Neural crest cell (in vitro differentiated cells): Measurements from ENCODE around the gene TMEM138. TPM values are rescaled to one million over a fixed set of nuclear protein-coding genes. Genes with fewer than 3 reads are reported as not detected.

Experiments used
- DNase-seq: peaks from one replicate; pipeline ENCODE4 v3.0.0; 2021; ENCODE audit warnings: low read depth, mixed read lengths, low spot score
- H3K27ac Mint-ChIP-seq: one replicate; pipeline ENCODE4 v1.8.0; 2021; ENCODE audit warnings: mild to moderate bottlenecking, mixed read lengths; ENCODE audit not compliant: unreplicated experiment
- H3K27me3 Mint-ChIP-seq: 2 replicates; pipeline ENCODE4 v1.8.0; 2021; ENCODE audit warnings: low read depth, mild to moderate bottlenecking, mixed read lengths
- H3K36me3 Mint-ChIP-seq: 2 replicates; pipeline ENCODE4 v1.8.0; 2021; ENCODE audit warnings: low read depth, mild to moderate bottlenecking, mixed read lengths
- H3K4me1 Mint-ChIP-seq: 2 replicates; pipeline ENCODE4 v1.8.0; 2021; ENCODE audit warnings: mixed read lengths
- H3K4me3 Mint-ChIP-seq: one replicate; pipeline ENCODE4 v1.8.0; 2021; ENCODE audit warnings: mild to moderate bottlenecking, mixed read lengths
- H3K9me3 Mint-ChIP-seq: 2 replicates; pipeline ENCODE4 v1.8.0; 2021; ENCODE audit warnings: mixed read lengths
- CTCF ChIP-seq: fragments of 200-600 bp; sonication (generic); conservative IDR thresholded peaks from 2 replicates; pipeline ENCODE4 v1.5.0; 2021; ENCODE audit warnings: antibody characterized with exemption, mild to moderate bottlenecking
- total RNA-seq: library from RNA; stranded (reverse); gene quantifications from 2 replicates; pipeline ENCODE4 v1.2.1, GENCODE V29; 2021

TMEM138 gene
- total RNA-seq, 1 donor from 2014 or later = 47.8 TPM

GRCh38 chr11:61350336-61350735 lies 11.8 kb upstream of the TMEM138 start:
- Mint-ChIP-seq H3K4me3 (no peak overlapping the region), H3K9me3 (no peaks in the 10 kb centered on the region), H3K27me3 (no peaks in the 10 kb centered on the region), H3K4me1 (no peaks in the 10 kb centered on the region), H3K36me3 (peaks cover 5% of the 10 kb centered on the region), H3K27ac (no peak overlapping the region)
- TF ChIP-seq CTCF = no peak
- DNase-seq = no peak

- H3K9me3 Mint-ChIP-seq = no peaks in the 10 kb centered on the region
- H3K4me3 Mint-ChIP-seq = no peak overlapping the region
- H3K4me1 Mint-ChIP-seq = no peaks in the 10 kb centered on the region
- H3K27ac Mint-ChIP-seq = no peak overlapping the region
- peaks cover 5% of the 10 kb centered on the region for H3K36me3 Mint-ChIP-seq
- no peaks in the 10 kb centered on the region for H3K27me3 Mint-ChIP-seq
- TF ChIP-seq CTCF = no peak
- no peak for DNase-seq
Measured at GRCh38 chr11:61350803-61351202, 11.4 kb upstream of the TMEM138 start.

GRCh38 chr11:61352038-61352437 lies 10.1 kb upstream of the TMEM138 start:
- Mint-ChIP-seq H3K4me3 (no peak overlapping the region), H3K27ac (no peak overlapping the region), H3K27me3 (no peaks in the 10 kb centered on the region), H3K9me3 (no peaks in the 10 kb centered on the region), H3K36me3 (peaks cover 5% of the 10 kb centered on the region), H3K4me1 (no peaks in the 10 kb centered on the region)
- no peak for DNase-seq
- TF ChIP-seq CTCF = no peak

GRCh38 chr11:61353131-61354067 lies 8.8 kb upstream of the TMEM138 start:
- Mint-ChIP-seq H3K4me1 (no peaks in the 10 kb centered on the region), H3K4me3 (no peak overlapping the region), H3K9me3 (no peaks in the 10 kb centered on the region), H3K27ac (no peak overlapping the region), H3K27me3 (no peaks in the 10 kb centered on the region), H3K36me3 (peaks cover 5% of the 10 kb centered on the region)
- no peak for TF ChIP-seq CTCF
- no peak for DNase-seq

- TF ChIP-seq CTCF = no peak
- Mint-ChIP-seq H3K4me1 (no peaks in the 10 kb centered on the region), H3K9me3 (no peaks in the 10 kb centered on the region), H3K27ac (no peak overlapping the region), H3K4me3 (no peak overlapping the region), H3K27me3 (no peaks in the 10 kb centered on the region), H3K36me3 (peaks cover 5% of the 10 kb centered on the region)
- no peak for DNase-seq
Measured at GRCh38 chr11:61354208-61354607, 8.0 kb upstream of the TMEM138 start.
